Body of pancreas (tissue), 4 donors: ENCODE results near the gene ZBTB16.

ENCODE experiments used
- CTCF ChIP-seq, 7 experiments: fragments of 450-650 bp in 4 of 7; fragments of 200-600 bp in 3 of 7; sonication (generic) in 3 of 7; IDR thresholded peaks; one replicate each; pipeline ENCODE4 v1.5.1; 2016 to 2019; ENCODE audit warnings: antibody characterized with exemption in 7 of 7
- POLR2A ChIP-seq, 3 donors: fragments of 450-650 bp; IDR thresholded peaks; one replicate each; pipeline ENCODE4 v1.6.1; 2016; ENCODE audit warnings: antibody characterized with exemption in 3 of 3, mild to moderate bottlenecking in 2 of 3

- TF ChIP-seq CTCF (IDR thresholded peaks at IDR 0.05) (no peak), POLR2A (IDR thresholded peaks at IDR 0.05) (no peak)
These were observed 61.6 kb downstream of the ZBTB16 start for GRCh38 chr11:114121138-114121537.
